CD4-positive, alpha-beta T cell (primary cell): ENCODE measurements around the gene HRH4. TPM values are rescaled to one million over a fixed set of nuclear protein-coding genes. Genes with fewer than 3 reads are reported as not detected.

Experiments used
- ATAC-seq: fragments of 200-7000 bp; cut with Tn5 transposase; one replicate; pipeline ENCODE4 v1.10.0; 2022; ENCODE audit warnings: mild to moderate bottlenecking; ENCODE audit not compliant: poor library complexity
- CTCF ChIA-PET: fragments of 350-600 bp; sonication (Branson Sonifier 250); formaldehyde crosslinking; loops from one replicate; lab custom pipeline; 2021; ENCODE audit warnings: antibody characterized with exemption, inconsistent platforms; lab: Charles Lee
- POLR2A ChIA-PET: fragments of 350-600 bp; sonication (Branson Sonifier 250); formaldehyde crosslinking; loops from one replicate; lab custom pipeline; 2021; ENCODE audit warnings: antibody characterized with exemption, inconsistent platforms; lab: Charles Lee
- DNase-seq, 14 experiments: peaks; one replicate each; pipeline ENCODE4 v3.0.0-alpha.2; 2013 to 2020; ENCODE audit warnings: mixed read lengths in 2 of 14
- H3K27ac ChIP-seq, 2 donors: one replicate each; pipeline versions ENCODE4 v1.5.1 to v1.7.0; 2013; ENCODE audit warnings: low read length in 2 of 2, low read depth in 1 of 2, mild to moderate bottlenecking in 1 of 2
- H3K27me3 ChIP-seq, 2 experiments: 1 replicate in 1 of 2; 2 replicates in 1 of 2; pipeline versions ENCODE4 v1.6.1 to v1.7.0; 2013; ENCODE audit warnings: low read length in 2 of 2, control low read depth in 1 of 2, mild to moderate bottlenecking in 1 of 2, moderate library complexity in 1 of 2; ENCODE audit not compliant: insufficient read depth in 2 of 2, control insufficient read depth in 1 of 2
- H3K36me3 ChIP-seq: one replicate; pipeline ENCODE4 v1.6.1; 2013; ENCODE audit warnings: low read length, control low read depth; ENCODE audit not compliant: insufficient read depth
- H3K4me1 ChIP-seq: one replicate; pipeline ENCODE4 v1.6.1; 2013; ENCODE audit warnings: low read length, control low read depth; ENCODE audit not compliant: insufficient read depth
- H3K4me3 ChIP-seq: one replicate; pipeline ENCODE4 v1.5.1; 2013; ENCODE audit warnings: mild to moderate bottlenecking, low read length, moderate library complexity
- H3K9me3 ChIP-seq, 2 experiments: 1 replicate in 1 of 2; 2 replicates in 1 of 2; pipeline versions ENCODE4 v1.6.1 to v1.7.0; 2013; ENCODE audit warnings: low read length in 2 of 2, mild to moderate bottlenecking in 2 of 2, control low read depth in 1 of 2, moderate library complexity in 1 of 2; ENCODE audit not compliant: control insufficient read depth in 1 of 2, insufficient read depth in 1 of 2
- H3K27ac Mint-ChIP-seq: one replicate; pipeline ENCODE4 v1.8.0; 2020; ENCODE audit warnings: mixed read lengths
- H3K27me3 Mint-ChIP-seq: one replicate; pipeline ENCODE4 v1.8.0; 2021; ENCODE audit warnings: mixed read lengths
- H3K36me3 Mint-ChIP-seq: one replicate; pipeline ENCODE4 v1.8.0; 2021; ENCODE audit warnings: low read depth, mixed read lengths
- H3K4me1 Mint-ChIP-seq: one replicate; pipeline ENCODE4 v1.8.0; 2021; ENCODE audit warnings: low read depth, mixed read lengths
- H3K4me3 Mint-ChIP-seq: one replicate; pipeline ENCODE4 v1.8.0; 2020; ENCODE audit warnings: mild to moderate bottlenecking, mixed read lengths
- H3K9me3 Mint-ChIP-seq: one replicate; pipeline ENCODE4 v1.8.0; 2020; ENCODE audit warnings: mixed read lengths
- CTCF ChIP-seq: fragments of 200-600 bp; IDR thresholded peaks from one replicate; pipeline ENCODE4 v1.8.0; 2022; ENCODE audit warnings: antibody characterized with exemption, mild to moderate bottlenecking
- intact Hi-C, 2 experiments: fragments of 100-400 bp; cut with DNase I in 1 of 2; cut with micrococcal nuclease in 1 of 2; formaldehyde crosslinking; loops; one replicate each; pipeline versions ENCODE4 v1.15.1 to v1.9.0; 2023 to 2025; cut with DNase I, micrococcal nuclease
- total RNA-seq, 174 experiments: library from RNA in 2 of 174; stranded (reverse) in 2 of 174; gene quantifications; one replicate each; pipeline ENCODE4 v1.2.3 and lab custom pipeline; 2021 to 2026

Gene HRH4
- total RNA-seq, 2 experiments from 2014 or later, result 0.22 to 0.34 TPM

- H3K27me3 ChIP-seq, result peaks cover 0 to 2% of the 10 kb centered on the region in 2 experiments
- H3K4me3 ChIP-seq, result no peak overlapping the region
- POLR2A ChIA-PET, result no interaction called here
- intact Hi-C loops, result no loop called here
- H3K4me1 Mint-ChIP-seq, result no peaks in the 10 kb centered on the region
- H3K36me3 ChIP-seq, result no peaks in the 10 kb centered on the region
- H3K4me3 Mint-ChIP-seq, result no peak overlapping the region
- no peaks in the 10 kb centered on the region for H3K27me3 Mint-ChIP-seq
- DNase-seq (no peak), ATAC-seq (no peak)
- TF ChIP-seq CTCF, result no peak
- H3K9me3 ChIP-seq, result no peaks in the 10 kb centered on the region
- no peaks in the 10 kb centered on the region for H3K9me3 Mint-ChIP-seq
- no peaks in the 10 kb centered on the region for H3K36me3 Mint-ChIP-seq
- H3K27ac Mint-ChIP-seq, result no peak overlapping the region
- CTCF ChIA-PET, result no interaction called here
- no peaks in the 10 kb centered on the region for H3K4me1 ChIP-seq
- no peak overlapping the region for H3K27ac ChIP-seq
Measured at GRCh38 chr18:24500766-24501165, 40.3 kb downstream of the HRH4 start.

- no peaks in the 10 kb centered on the region for H3K9me3 ChIP-seq
- Mint-ChIP-seq H3K4me3 (no peak overlapping the region), H3K9me3 (no peaks in the 10 kb centered on the region), H3K27ac (no peak overlapping the region), H3K27me3 (no peaks in the 10 kb centered on the region), H3K4me1 (no peaks in the 10 kb centered on the region), H3K36me3 (no peaks in the 10 kb centered on the region)
- DNase-seq (no peak), ATAC-seq (no peak)
- ChIA-PET POLR2A (no interaction called here), CTCF (no interaction called here)
- peaks cover 0 to 2% of the 10 kb centered on the region in 2 experiments for H3K27me3 ChIP-seq
- intact Hi-C loops, result no loop called here
- no peak for TF ChIP-seq CTCF
- no peak overlapping the region for H3K27ac ChIP-seq
- no peaks in the 10 kb centered on the region for H3K4me1 ChIP-seq
- H3K4me3 ChIP-seq, result no peak overlapping the region
- no peaks in the 10 kb centered on the region for H3K36me3 ChIP-seq
Measured at GRCh38 chr18:24502667-24503523, 42.5 kb downstream of the HRH4 start.

GRCh38 chr18:24504401-24504800 is 44.0 kb downstream of the HRH4 start:
- intact Hi-C loops, result no loop called here
- no peaks in the 10 kb centered on the region for H3K27me3 Mint-ChIP-seq
- ChIA-PET POLR2A (interaction anchor here (0.6 to 0.9 kb wide), 2 partner anchors 13 to 144 kb away, joined by 3 to 5 read pairs; no protein-coding TSS in a partner anchor), CTCF (no interaction called here)
- H3K4me3 ChIP-seq, result no peak overlapping the region
- no peak for DNase-seq
- TF ChIP-seq CTCF, result no peak
- no peak for ATAC-seq
- H3K9me3 Mint-ChIP-seq, result no peaks in the 10 kb centered on the region
- no peak overlapping the region for H3K27ac ChIP-seq
- H3K36me3 Mint-ChIP-seq, result no peaks in the 10 kb centered on the region
- H3K4me3 Mint-ChIP-seq, result no peak overlapping the region
- H3K36me3 ChIP-seq, result no peaks in the 10 kb centered on the region
- H3K27me3 ChIP-seq, result peaks cover 0 to 2% of the 10 kb centered on the region in 2 experiments
- no peak overlapping the region for H3K27ac Mint-ChIP-seq
- no peaks in the 10 kb centered on the region for H3K4me1 Mint-ChIP-seq
- no peaks in the 10 kb centered on the region for H3K4me1 ChIP-seq
- H3K9me3 ChIP-seq, result no peaks in the 10 kb centered on the region
